ENCODE measurements around the gene MIEF1.

The MIEF1 gene

GRCh38 chr22:39471381-39472141 lies 30.5 kb upstream of the MIEF1 start:
- no peak for DNase-seq

- no peak for DNase-seq
Observed at GRCh38 chr22:39472570-39473556, 29.2 kb upstream of the MIEF1 start.

- DNase-seq: no peak
Observed at GRCh38 chr22:39473851-39474250, 28.2 kb upstream of the MIEF1 start.

GRCh38 chr22:39474351-39475111 lies 27.6 kb upstream of the MIEF1 start:
- DNase-seq: no peak

GRCh38 chr22:39475337-39475736 lies 26.8 kb upstream of the MIEF1 start:
- DNase-seq: no peak

GRCh38 chr22:39475902-39476301 lies 26.2 kb upstream of the MIEF1 start:
- no peak for DNase-seq

GRCh38 chr22:39476664-39477063 lies 25.4 kb upstream of the MIEF1 start:
- DNase-seq: no peak

GRCh38 chr22:39477542-39477941 lies 24.5 kb upstream of the MIEF1 start:
- DNase-seq: no peak

- DNase-seq: no peak
Observed at GRCh38 chr22:39478441-39478850, 23.6 kb upstream of the MIEF1 start.

- no peak for DNase-seq
Observed at GRCh38 chr22:39479254-39479653, 22.8 kb upstream of the MIEF1 start.

- DNase-seq: no peak
Observed at GRCh38 chr22:39480557-39480956, 21.5 kb upstream of the MIEF1 start.

GRCh38 chr22:39481054-39481453 lies 21.0 kb upstream of the MIEF1 start:
- no peak for DNase-seq

GRCh38 chr22:39481595-39481994 lies 20.5 kb upstream of the MIEF1 start:
- DNase-seq: no peak

- no peak for DNase-seq
Observed at GRCh38 chr22:39482768-39483167, 19.3 kb upstream of the MIEF1 start.

- no peak for DNase-seq
Observed at GRCh38 chr22:39486951-39487825, 14.9 kb upstream of the MIEF1 start.

- no peak for DNase-seq
Observed at GRCh38 chr22:39487826-39488520, 14.1 kb upstream of the MIEF1 start.

GRCh38 chr22:39488563-39489083 lies 13.5 kb upstream of the MIEF1 start:
- no peak for DNase-seq

GRCh38 chr22:39489094-39490068 lies 12.7 kb upstream of the MIEF1 start:
- no peak for DNase-seq

- peak; percentile 47 to 62 for DNase-seq
Observed at GRCh38 chr22:39490135-39490798, 11.8 kb upstream of the MIEF1 start.
